Measurements from ENCODE around the gene WDR36.
A peak's percentile ranks its signal among the peaks of the same experiment; 100 is the strongest.
"Not testable (repeated sequence)": the region's sequence is repeated elsewhere in the genome, so short reads cannot be mapped to it uniquely, and the experiment has no call there.

WDR36 gene

GRCh38 chr5:111138096-111138495 lies 45.9 kb downstream of the WDR36 start:
- no peak for DNase-seq

GRCh38 chr5:111141471-111141870 lies 49.3 kb downstream of the WDR36 start:
- DNase-seq: not testable (repeated sequence)

- no peak for DNase-seq
Measured at GRCh38 chr5:111142932-111143331, 50.8 kb downstream of the WDR36 start.

- peak; percentile 44 to 88 for DNase-seq
Measured at GRCh38 chr5:111143910-111144309, 51.8 kb downstream of the WDR36 start.

GRCh38 chr5:111144352-111144930 lies 52.3 kb downstream of the WDR36 start:
- DNase-seq: no peak

GRCh38 chr5:111146053-111146452 lies 53.9 kb downstream of the WDR36 start:
- DNase-seq: no peak

GRCh38 chr5:111147502-111147901 lies 55.4 kb downstream of the WDR36 start:
- no peak for DNase-seq

- DNase-seq: no peak
Measured at GRCh38 chr5:111151998-111152397, 59.9 kb downstream of the WDR36 start.

- no peak for DNase-seq
Measured at GRCh38 chr5:111153483-111153882, 61.3 kb downstream of the WDR36 start.

- DNase-seq: no peak
Measured at GRCh38 chr5:111153945-111154344, 61.8 kb downstream of the WDR36 start.

GRCh38 chr5:111158105-111158744 lies 66.1 kb downstream of the WDR36 start:
- DNase-seq: peak; percentile 83 to 86

- no peak for DNase-seq
Measured at GRCh38 chr5:111159845-111160244, 67.7 kb downstream of the WDR36 start.

GRCh38 chr5:111163000-111163399 lies 70.9 kb downstream of the WDR36 start:
- no peak for DNase-seq

GRCh38 chr5:111165058-111165457 lies 72.9 kb downstream of the WDR36 start:
- DNase-seq: no peak

GRCh38 chr5:111167551-111167950 lies 75.4 kb downstream of the WDR36 start:
- DNase-seq: no peak

GRCh38 chr5:111168608-111169007 lies 76.5 kb downstream of the WDR36 start:
- no peak for DNase-seq

- no peak for DNase-seq
Measured at GRCh38 chr5:111169269-111169668, 77.1 kb downstream of the WDR36 start.

GRCh38 chr5:111170279-111170678 lies 78.1 kb downstream of the WDR36 start:
- DNase-seq: no peak

- DNase-seq: no peak
Measured at GRCh38 chr5:111172504-111172903, 80.4 kb downstream of the WDR36 start.

GRCh38 chr5:111173476-111173875 lies 81.3 kb downstream of the WDR36 start:
- DNase-seq: no peak
